ENCODE results near the gene CHPF.

The CHPF gene

DNA sequence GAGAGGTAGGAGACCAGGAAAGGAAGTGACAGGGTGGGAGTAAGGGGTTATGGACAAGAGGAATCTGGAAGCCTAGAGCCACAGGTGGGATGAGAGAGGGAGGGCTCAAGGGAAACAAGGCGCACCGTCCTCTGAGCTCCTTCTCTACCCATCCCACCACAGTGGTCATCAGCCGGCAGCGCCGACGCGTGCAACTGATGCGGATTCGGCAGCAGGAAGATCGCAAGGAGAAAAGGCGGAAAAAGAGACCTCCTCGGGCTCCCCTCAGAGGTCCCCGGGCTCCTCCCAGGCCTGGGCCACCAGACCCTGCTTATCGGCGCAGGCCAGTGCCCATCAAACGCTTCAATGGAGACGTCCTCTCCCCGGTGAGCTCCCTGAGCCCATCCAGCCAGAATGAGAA lies 5.4 kb upstream of the CHPF start:
- DNase-seq = no peak

DNA sequence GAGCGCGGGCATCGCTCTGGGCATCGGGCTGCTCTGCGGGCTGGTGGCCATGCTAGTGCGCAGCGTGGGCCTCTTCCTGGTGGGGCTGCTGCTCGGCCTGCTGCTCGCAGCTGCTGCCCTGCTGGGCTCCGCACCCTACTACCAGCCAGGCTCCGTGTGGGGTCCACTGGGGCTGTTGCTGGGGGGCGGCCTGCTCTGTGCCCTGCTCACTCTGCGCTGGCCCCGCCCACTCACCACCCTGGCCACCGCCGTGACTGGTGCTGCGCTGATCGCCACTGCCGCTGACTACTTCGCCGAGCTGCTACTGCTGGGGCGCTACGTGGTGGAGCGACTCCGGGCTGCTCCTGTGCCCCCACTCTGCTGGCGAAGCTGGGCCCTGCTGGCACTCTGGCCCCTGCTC lies 4.0 kb upstream of the CHPF start:
- no peak for DNase-seq

DNA sequence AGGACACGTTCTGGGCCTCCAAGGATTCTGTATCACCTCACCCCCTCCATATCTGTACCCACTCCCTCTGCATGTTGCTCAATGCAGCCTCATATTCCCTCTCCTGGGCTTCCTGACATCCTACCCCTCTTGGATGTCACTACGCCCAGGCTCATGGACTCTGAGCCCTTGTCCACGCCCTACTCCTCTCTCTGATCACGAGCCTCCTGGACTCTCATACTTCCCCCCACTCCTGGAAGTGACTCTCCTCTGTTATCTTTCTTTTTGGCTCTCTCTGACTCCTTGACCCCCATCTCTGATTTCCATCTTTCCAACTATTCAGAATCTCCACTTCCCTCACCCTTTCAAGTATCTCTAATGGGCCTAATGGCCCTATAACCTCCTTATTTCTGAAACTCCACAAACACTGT lies 2.3 kb upstream of the CHPF start:
- no peak for DNase-seq

DNA sequence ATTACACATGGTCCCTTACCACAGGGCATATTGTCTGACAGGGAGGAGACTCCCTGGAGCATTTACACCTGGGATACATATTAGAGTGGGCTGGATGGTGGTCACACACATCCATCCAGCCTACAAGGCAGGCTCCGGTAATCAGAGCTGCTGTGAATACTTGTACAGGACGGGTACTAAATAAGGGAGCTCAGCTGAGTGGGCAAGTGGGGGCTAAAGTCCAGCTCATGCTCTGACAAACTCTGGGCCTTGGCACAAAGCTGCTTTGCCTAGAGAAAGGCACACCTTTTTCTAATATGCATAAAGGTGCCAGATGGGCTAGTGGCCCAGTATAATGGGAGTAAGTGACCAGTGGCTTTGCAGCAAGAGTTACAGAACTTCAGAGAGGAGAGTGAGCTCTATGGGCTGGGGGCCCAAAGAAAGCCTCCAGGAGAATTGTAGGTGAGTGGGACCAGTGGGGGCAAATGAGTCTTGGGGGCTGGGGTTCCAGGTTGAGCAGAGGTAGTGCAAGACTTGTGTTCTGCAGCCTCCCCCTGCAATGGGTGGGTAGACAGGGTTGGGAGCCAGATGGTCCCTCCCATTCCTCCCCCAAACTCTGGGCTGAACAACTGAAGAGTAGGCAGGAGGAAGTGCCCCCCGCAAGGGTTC lies 1.8 kb upstream of the CHPF start:
- no peak for DNase-seq

DNA sequence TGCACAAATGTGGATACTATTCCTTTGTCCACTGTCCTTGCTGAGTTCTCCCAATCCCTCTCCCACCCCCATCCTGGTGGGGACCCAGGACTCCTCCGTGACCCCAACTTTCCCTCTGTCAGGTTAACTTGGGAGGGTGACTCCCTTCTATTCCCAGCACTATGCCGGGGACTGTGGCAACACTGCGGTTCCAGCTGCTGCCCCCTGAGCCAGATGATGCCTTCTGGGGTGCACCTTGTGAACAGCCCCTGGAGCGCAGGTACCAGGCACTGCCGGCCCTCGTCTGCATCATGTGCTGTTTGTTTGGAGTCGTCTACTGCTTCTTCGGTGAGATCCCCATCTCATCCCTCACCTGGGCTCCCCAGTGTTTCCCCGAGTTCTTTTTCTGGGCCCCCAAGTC lies 958 bp upstream of the CHPF start:
- no peak for DNase-seq

DNA sequence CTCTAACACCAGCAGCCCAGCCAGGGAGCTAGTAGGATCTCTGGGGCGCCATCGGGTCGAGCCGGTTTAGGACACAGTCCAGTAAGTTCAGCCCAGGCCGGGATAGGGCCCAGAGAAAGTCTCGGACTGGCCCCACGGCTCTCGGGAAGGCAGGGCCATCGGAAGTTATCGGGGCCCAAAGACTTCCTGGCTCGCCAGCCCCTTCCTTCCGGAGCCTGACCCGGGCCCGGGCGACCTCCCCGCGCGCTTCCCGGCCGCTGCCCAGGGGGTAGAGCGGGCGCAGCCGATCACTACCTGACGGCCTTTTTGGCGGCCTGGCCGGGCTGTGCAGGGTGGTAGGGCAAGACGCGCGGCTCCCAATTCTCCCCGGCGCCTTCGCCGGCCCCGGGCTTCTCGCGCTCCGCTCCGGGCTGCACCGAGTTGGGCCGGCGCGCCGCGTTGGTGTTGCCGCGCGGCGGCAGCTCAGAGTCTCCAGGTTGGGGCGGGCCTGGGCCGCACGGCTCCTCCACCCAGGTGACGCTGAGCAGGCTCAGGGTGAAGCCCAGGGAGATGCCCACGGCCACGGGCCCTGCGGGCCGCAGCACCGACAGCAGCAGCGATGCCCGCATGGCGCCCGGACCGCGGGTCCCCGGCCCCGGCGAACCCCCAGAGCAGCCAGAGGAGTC lies 546 bp downstream of the CHPF start:
- no peak for DNase-seq

DNA sequence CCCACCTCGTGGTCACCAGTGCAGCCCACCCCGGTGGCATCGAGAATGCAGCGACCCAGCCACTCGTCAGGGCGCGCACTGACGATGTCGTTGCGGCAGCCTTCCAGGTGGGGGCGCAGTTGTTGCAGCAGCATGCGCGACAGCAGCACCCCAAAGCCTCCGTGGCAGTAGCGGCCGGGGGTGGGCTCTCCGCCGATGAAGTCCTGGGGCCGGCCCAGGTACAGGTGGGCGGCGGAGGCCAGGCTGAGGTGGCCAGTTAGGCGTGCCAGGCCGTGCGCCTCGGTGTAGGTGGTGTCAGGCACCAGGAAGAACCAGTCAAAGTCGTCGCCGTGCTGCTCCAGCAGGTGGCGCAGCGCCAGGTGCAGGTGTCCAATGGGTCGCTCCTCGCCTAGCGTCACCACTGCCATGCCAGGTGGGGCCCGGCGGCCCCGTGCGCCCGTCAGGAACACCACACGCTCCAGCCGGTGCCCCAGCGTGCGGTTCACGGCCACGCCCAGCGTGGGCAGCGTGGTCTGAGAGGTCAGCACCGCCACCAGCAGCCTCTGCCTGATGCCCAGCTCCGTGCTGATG lies 1.9 kb downstream of the CHPF start:
- peak; percentile 66 for DNase-seq

DNA sequence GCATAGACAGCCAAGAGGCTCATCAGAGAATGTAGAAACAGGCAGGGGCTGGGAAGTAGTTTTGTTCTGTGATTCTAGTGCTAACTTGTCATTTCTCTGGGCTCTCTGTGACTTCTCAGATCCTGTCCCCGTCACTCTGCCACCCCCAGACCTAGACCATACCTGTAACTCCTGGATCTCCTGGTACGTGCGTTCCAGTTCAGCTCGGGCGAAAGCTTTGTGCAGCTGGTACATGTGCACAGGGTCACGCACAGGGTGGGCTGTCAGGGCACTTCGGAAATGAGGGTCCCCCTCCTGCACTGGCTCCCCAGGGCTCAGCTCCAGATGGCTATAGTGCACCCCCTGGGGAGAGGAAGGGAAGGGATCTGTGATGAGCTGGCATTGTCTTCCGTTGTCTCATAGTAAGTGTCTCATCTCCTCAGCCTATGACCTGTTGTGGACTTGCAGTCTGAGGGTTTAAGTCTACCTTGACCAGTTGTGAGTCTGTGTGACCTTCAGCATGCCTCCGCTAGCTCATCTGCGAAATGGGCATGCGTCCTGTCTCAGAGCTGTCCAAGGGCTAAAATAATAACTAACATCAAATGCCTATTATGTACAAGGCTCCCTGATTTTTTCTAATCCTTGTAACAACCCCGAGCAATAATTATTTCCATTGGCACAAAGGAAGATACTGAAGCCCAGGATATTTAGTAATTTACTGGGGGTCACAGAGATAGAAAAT lies 2.7 kb downstream of the CHPF start:
- DNase-seq = no peak

DNA sequence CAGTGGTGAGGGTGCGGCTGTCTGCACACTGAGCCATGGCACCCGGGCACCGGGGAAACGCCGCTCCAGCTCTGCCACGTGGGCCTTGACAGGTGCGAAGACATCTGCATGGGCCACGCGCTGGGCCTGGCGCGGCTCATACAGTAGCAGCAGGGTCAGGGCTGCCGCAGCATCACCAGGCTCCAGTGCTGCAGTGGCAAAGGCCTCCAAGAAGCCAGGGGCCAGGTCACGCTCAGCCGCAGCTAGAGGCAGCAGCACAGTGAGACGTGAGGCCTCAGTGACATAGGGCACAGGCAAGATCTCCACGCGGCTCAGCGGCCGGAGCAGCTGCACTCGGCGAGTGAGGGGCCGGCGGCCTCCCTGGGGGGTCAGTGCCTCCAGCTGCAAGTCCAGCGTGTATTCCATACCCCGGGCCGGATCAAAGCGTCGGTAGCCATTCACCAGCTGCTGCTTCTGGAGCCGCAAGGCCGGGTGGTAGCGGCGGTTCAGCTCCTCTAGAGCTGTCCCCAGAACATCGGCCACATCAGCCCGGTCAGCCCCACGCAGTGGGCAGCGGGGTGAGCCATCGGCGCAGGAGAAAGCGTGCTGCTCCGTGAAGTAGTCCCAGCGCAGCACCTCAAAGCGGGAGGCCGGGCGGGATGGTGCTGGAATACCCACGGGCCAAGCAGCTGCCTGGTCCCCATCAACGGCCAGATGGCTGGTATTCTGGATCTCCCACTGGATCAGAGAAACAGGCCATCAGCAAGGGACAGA lies 3.5 kb downstream of the CHPF start:
- DNase-seq = no peak

DNA sequence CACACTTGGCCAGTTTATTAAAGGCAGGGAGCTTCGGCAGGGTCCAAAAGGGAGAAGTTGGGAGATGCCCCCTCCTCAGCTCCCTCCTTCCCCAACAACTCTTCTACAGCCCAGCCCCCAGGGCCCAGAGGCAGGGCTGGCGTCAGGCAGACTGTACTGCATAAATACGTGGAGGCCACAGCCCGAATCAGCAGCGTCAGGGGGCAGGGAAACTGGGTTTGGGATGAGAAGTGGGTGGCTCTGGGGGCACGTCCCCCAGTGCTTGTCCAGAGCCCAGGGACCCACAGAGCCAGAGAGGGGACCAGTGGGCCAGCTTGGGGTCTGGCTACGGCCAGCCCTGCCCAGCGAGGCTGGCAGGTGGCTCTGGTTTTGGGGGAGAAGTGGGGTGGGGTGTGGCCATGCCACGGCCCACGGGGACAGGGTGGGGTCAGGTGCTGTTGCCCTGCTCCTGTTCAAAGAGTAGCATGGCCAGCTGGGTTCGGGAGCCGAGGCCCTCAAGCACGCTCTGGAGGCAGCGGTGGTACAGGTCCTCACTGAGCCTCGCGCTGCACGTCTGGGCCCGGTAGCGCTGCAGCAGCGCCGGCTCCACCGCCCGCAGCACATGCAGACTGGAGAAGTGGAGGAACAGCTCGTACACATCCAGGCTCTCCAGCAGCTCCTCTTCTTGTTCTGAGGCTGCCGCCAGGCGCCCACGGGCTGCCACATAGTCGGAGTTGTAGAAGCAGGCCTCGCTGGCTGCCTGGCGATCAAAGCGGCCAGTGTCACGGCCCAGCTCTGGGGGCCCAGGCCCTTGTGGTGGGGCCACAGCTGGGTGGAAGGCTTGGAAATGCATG lies 4.4 kb downstream of the CHPF start:
- no peak for DNase-seq

DNA sequence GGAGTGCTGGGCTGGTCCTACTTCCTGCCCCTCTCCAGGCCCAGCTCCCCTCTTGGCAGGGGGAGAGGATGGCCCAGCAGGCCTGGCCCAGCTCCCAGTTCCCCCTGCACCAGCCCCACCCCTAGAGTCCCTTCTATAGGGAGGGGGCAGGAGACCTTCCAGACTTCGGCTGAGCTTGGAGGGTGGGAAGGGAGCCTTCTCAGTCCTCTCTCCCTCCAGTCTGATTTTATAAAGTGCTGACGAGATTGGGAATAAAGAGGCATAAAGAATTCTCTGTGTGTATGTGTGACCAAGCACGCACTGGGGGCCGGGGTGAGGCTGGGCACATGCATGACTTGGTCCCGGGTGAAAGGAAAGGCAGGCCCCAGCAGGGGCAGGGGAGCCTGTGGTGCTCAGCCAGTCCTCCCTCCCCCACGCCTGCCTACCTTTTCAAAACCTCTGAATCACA lies 5.1 kb downstream of the CHPF start:
- no peak for DNase-seq

DNA sequence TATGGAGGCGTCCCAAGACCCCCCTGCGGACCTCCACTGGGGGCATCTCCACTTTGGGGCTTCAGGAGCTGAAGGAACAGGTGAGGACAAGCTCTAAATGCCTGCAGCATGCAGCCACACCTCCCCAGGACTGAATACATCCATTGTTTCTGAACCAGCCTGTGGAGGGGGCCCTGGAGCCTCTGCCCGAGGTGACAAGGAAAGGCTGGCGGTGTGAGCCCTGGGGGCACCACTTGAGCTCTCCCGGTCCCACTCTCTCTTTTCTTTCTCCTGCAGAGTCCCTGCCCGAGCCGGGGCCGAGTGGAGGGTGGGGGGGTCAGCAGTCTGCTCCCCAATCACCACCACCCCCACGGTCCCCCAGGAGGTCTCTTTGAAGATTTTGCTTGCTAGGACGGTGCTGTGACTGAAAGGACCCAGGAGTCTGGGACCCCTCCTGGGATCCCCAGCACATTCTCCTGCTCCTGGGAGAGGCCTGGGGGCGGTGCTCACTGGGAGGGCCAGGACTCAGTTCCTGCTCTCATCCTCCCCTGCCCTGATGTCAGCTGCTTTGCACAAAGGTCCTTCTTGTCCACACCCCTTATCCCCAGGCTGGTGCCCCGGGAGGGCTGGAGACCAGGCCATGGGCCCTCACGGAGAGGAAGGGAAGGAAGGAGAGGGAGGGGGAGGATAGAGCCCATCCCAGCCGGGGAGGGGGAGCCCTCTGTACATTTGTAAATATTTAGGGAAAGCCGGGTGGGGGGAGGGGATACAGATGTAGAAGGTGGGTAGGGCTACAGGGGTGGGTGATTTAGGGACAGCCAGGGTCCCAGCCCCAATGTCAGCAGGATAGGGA lies 5.7 kb downstream of the CHPF start:
- DNase-seq = no peak

DNA sequence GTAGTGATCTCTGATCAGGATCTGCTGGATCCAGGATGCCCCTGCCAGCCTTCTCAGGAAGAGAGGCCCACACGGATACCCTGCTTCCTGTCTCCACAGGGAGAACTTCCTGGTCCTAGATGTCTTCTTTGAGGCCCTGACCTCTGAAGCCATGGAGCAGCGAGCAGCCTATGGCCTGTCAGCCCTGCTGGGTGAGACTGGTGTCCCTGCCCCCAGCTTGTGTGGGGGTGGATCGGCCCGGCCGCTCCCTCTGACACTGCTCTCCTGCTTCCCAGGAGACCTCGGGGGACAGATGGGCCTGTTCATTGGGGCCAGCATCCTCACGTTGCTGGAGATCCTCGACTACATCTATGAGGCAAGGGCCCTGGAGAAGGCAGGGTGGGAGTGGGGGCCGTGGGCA lies 6.6 kb downstream of the CHPF start:
- no peak for DNase-seq

DNA sequence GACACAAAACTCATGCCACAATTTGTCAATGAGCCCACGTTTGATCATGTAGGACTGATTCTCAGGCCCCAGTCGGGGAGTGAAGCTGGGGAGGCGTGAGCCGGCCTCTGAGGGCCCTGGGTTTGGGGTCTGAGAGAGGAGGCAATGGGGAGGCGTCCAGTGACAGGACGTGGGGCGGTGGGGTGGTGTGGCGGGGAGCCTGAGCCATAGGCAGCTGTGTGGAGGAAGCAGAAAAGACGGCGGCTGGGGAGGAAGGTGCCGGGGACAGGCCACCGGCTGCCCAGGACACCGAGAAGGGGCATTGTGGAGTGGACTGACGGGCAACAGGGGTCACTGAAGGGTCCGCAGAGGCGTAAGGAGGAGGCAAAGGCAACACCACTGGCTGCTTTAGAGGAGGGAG lies 7.2 kb downstream of the CHPF start:
- DNase-seq = no peak

DNA sequence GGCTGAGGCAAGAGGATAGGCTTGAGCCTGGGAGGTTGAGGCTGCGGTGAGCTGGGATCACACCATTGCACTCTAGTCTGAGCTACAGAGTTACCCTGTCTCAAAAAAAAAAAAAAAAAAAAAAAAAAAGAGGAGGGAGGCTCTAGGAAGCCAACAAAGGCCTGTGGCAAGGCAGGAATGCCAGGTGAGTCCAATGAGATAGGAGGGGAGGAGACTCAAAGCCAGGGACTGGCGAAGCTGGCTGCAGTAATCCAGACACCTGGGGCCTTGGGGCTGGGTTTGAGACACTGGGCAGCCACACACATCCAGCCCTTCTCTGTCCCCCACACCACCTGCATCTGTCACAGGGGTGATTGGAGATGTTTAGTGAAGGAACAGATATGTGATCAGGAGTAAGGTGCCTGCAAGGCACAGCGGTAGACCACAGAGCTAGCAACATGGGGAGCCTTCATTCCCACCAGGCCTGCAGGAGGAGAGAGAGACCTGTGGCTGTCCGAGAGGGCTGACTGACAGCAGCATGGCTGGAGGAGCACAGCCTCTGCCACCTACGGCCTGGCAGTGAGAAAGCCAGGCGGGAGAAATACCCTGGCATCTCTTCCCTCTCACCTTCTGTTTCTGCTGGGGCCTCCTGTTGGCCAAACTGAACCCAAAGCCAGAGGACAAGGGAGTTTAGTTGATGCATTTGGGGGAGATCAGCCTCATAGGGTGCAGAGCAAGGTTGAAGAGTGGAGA lies 9.5 kb downstream of the CHPF start:
- DNase-seq = no peak

DNA sequence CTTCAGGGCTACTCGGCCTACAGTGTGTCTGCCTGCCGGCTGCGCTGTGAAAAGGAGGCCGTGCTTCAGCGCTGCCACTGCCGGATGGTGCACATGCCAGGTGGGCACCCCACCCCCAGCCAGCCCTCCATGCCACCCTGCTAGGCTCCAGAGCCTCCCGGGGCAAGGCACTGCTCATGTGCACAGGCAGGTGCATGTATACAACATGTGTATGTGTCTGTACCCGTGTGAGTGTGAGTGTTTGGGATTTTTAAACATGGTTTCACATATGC lies 11.3 kb downstream of the CHPF start:
- no peak for DNase-seq

DNA sequence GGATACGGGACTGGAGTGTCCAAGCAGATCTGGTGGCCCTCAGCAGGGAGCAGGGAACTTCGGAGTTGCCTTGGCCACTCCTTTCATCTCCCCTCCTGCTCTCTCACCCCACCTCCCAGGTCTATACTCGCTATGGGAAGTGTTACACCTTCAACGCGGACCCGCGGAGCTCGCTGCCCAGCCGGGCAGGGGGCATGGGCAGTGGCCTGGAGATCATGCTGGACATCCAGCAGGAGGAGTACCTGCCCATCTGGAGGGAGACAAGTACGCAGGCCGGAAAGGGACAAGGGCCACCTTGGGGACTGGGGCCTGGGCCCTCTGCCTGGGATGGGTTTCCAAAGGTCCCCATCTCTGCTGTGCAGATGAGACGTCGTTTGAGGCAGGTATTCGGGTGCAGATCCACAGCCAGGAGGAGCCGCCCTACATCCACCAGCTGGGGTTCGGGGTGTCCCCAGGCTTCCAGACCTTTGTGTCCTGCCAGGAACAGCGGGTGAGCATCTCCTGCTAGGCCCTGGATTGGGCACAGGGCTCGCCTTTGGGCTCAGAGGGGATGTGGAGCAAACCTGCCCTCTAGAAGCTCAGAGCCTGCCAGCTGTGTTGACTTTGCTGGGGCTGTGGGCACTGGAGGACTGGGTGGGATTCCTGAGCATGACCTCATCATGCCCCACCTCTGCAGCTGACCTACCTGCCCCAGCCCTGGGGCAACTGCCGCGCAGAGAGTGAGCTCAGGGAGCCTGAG lies 11.8 kb downstream of the CHPF start:
- peak; percentile 21 for DNase-seq

DNA sequence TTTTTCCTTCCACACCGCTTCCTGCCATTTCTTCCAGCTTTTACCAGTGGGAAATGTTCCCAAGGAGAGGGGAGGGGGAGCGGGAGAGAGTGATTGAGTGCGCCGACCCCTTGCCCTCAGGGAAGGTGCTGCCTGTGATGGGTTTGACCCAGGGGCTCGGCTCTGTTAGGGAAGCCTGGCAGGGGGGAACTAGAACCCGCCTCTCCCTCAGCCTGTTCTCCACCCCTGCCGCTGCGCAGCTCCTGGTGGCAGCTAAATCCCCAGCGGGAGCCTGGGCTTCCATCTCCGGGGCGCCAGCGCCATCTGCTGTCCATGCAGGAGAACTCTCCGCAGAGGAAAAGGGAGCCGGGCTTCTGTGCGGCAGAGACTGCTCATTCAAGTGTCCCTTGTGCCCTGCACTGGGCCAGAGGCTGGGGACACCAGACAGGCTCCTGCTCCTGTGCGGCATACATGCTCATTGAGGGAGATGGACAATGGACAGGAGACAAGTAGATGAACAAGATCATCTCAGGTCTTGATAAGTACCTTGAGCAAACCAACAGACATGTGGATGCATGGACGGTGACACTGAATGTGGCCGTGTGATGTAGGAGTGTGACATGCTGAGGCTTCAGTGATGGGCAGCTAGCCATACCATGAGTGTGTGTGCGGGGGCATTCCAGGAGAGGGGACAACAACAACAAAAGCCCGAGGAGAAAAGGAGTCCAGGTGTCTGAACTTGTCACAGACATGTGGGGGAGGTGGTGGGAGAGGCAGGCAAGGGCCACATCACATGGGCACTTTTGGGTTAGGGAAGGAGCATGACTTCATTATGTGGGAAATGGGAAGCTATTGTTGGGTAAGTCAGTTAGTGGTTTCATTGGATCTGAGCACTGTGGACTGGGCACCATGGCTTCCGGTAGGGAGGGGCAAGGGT lies 13.3 kb downstream of the CHPF start:
- DNase-seq = peak; percentile 93

DNA sequence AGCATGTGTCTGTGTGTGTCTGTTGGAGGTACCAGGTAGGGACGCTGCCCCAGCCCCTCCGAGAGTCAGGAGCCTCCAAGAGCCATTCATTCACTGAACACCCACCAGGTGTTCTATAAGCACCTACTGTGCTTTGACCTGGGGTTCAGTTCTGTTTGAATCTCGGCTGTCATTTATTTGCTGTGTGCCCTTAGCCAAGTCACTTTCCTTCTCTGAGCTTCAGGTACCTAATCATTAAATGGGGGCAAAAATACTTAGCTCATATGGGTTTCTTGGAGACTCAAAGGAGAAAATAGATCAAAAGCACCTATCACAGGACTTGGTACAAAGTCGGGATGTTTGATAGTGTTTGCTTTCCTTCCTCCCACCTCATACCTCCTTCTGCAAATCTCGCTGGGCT lies 16.1 kb downstream of the CHPF start:
- DNase-seq = no peak
